Measurements from ENCODE around the gene KRTAP10-9. TPM values are rescaled to one million over a fixed set of nuclear protein-coding genes. Genes with fewer than 3 reads are reported as not detected.
"Not testable (repeated sequence)": the region's sequence is repeated elsewhere in the genome, so short reads cannot be mapped to it uniquely, and the experiment has no call there.

Gene KRTAP10-9
- total RNA-seq, 1 experiment from 2014 or later: not detected

DNA sequence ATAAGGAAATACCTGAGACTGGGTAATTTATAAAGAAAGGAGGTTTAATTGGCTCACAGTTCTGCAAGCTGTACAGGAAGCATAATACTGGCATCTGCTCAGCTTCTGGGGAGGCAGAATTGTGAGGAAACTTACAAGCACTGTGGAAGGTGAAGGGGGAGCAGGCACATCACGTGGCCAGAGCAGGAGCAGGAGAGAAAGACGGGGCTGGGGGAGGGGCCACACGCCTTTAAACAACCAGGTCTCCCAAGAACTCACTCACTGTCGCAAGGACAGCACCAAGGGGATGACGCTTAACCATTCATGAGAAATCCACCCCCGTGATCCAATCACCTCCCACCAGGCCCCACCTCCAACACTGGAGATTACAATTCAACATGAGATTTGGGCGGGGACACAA, 34.7 kb downstream of the KRTAP10-9 start:
- H3K4me3 ChIP-seq, H3K9me3 ChIP-seq, H3K36me3 ChIP-seq, H3K27me3 ChIP-seq, DNase-seq: not testable (repeated sequence)

DNA sequence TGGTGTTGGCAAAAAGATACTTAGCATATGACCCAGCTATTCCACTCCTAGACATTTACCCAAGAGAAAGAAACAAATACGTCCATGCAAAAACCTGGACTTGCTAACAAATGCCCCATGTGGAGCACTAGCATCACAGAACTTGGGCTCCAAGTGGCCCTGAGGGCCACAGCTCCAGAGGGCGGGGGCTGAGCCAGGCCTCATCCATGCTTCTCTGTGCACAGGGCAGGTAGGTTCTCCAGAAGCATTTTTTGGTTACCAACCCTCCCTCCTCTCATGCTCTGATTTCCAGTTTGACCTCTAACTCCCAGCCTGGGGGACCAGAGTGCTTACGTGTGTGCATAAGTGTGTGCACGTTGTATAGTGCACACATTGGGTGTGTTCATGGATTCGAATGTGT, 37.8 kb downstream of the KRTAP10-9 start:
- Histone ChIP-seq H3K36me3 (no peaks in the 10 kb centered on the region), H3K27me3 (no peaks in the 10 kb centered on the region; the same call in 1 of the 2 replicates), H3K4me3 (no peak overlapping the region), H3K9me3 (peaks cover 4% of the 10 kb centered on the region; the same call in 1 of the 2 replicates)
- no peak for DNase-seq

DNA sequence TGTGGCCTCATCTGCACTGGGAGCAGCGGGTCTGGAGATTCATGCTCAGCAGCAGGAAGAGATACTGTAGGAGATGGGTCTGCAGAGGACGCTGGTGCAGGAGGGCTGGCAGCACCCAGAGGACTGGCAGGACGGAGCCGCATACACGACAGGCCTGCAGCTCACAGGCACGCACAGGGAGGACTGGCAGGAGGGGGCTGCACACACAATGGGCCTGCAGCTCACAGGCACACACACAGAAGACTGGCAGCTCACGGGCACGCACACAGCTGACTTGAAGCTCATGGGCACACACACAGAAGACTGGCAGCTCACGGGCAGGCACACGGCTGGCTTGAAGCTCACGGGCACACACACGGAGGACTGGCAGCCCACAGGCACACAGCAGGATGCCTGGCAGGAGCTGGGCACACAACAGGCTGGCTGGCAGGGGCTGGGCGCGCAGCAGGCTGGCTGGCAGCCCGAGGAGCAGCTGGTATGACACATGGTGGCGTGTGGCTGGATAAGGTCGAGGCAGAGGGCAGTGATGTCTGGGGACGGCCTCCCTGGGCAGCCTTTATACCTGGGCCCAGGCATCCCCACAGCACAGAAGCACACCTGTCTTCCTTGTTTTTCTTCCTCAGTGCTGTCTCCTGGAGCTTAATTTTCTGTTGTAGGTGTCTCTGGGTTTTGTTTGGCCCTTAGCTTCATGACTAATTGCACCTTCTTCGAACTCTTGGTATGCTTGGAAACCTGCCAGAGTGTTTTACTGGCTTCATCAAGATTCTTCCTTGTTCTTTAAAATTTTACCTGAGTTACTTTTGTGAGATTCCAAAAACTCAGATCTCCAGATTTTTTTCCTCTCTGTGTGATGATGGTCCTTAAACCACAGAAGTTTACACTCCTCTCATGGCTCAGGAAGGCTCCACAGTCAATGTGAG, 39.8 kb downstream of the KRTAP10-9 start, which contains the start of gene KRTAP12-2:
KRTAP12-2 (minus strand) TSS at position 527 of the 920 bp plus-strand sequence; CDS start at position 486, 41 bp downstream.
- peak; percentile 86 for DNase-seq
- Histone ChIP-seq H3K36me3 (no peaks in the 10 kb centered on the region), H3K4me3 (no peak within 1 kb of the TSS), H3K27me3 (no peaks in the 10 kb centered on the region; the same call in 1 of the 2 replicates), H3K9me3 (peaks cover 11% of the 10 kb centered on the region; the same call in 1 of the 2 replicates)

DNA sequence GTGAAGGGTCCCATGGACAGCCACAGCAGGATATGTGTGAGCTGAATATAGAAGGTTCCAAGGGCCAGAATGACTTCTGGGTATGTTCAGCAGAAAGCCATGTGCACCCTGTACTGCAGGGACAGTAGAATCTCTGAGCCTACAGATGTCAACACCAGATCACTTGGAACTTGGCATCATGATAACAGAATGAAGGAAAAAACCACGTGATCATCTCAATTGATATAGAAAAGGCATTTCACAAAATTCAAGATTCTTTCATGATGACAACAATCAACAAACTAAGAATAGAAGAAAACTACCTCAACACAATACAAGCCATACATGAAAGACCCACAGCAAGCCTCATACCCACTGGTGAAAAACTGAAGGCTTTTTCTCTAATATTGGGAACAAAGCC, 40.7 kb downstream of the KRTAP10-9 start:
- Histone ChIP-seq H3K36me3 (no peaks in the 10 kb centered on the region), H3K27me3 (no peaks in the 10 kb centered on the region; the same call in 1 of the 2 replicates), H3K9me3 (peaks cover 14% of the 10 kb centered on the region; the same call in 1 of the 2 replicates), H3K4me3 (no peak overlapping the region)
- no peak for DNase-seq

DNA sequence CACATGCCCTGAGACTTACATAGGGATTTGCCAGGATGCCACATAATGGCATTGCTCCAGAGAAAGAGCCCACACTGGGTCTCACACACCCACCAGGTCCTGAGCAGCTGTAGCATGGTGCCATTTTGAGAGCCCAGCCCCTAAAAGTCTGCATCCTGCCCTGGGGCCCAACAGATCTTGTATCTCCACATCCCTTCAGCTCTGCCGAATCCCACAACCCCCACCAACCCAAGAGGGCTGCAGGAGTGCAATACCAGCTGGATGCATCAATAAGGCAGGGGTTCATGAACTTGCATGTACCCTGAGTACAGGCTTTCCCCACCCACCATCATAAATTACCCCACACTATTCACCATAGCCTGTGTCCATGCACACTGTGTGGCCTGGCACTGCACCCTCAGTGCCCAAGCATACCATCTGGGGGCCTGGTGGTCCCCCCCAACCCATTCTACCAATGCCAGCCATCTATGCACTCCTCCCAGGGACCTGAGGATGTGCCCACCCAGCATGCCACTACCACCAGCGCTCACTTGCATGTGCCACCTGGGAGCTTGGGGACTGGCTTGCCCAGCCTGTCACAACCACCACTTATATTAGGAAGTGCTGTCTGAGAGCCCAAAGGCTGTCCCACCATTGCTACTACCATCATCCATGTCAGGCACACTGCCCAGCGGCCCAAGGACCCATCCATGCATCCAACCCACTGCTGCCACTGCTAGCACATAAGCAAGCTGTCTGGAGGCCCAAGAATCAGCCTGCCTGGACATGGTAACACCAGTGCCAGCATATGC, 43.9 kb downstream of the KRTAP10-9 start:
- Histone ChIP-seq H3K27me3 (peaks cover 11% of the 10 kb centered on the region), H3K9me3 (peaks cover 14% of the 10 kb centered on the region; the same call in 1 of the 2 replicates), H3K36me3 (no peaks in the 10 kb centered on the region), H3K4me3 (no peak overlapping the region)
- DNase-seq: no peak

DNA sequence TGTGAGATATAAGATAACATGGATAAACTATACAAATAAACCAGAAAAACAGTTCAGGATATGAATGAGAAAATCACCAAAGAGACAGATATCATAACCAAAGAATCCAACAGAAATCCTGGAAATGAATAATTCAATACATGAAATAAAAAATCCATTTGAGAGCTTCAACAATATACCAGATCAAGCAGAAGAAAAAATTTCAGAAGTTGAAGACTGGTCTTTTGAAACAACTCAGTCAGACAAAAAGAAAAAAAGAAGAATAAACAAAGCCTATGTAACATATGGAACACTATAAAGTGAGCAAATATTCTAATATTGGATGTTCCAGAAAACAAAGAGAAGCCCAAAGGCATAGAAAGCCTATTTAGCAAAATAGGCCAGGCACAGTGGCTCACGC, 45.0 kb downstream of the KRTAP10-9 start:
- no peaks in the 10 kb centered on the region for H3K36me3 ChIP-seq
- peaks cover 16% of the 10 kb centered on the region for H3K27me3 ChIP-seq
- H3K9me3 ChIP-seq: peaks cover 14% of the 10 kb centered on the region; the same call in 1 of the 2 replicates
- DNase-seq: no peak
- H3K4me3 ChIP-seq: no peak overlapping the region

DNA sequence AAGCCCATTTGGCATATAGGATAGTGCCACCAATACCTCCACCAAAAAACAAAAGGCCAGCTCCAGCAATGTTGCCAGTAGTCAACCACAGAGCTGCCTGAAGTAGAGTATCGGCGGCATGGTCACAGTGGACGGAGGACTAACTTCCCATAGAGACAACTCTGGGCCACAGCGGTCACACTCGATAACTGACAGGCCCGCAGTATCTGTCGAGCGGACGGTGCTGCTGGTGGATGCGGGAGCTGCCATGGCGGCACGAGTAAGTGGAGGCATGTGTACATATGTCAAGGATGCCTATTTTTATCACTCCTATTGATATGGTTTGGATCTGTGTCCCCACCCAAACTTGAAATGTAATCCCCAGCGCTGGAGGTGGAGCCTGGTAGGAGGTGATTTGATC, 51.0 kb downstream of the KRTAP10-9 start:
- no peak for DNase-seq

More for the DNA sequence above, 51.0 kb downstream of the KRTAP10-9 start:
- H3K27me3 ChIP-seq: peaks cover 44% of the 10 kb centered on the region
- no peaks in the 10 kb centered on the region for H3K36me3 ChIP-seq
- H3K4me3 ChIP-seq: no peak overlapping the region
- H3K9me3 ChIP-seq: no peaks in the 10 kb centered on the region

Other genes with a start within 250 kb of the KRTAP10-9 start
- 1.2 and 1.4 TPM in 2 replicates for gene LRRC3, start 171.6 kb upstream of the KRTAP10-9 start, total RNA-seq (2014; rRNA removed; shearing (Covaris generic); ENCODE audit: low replicate concordance)
- gene KRTAP10-1, start 86.9 kb upstream of the KRTAP10-9 start, total RNA-seq (2014; rRNA removed; shearing (Covaris generic); ENCODE audit: low replicate concordance): not detected in 2 replicates
- gene KRTAP10-2, start 75.6 kb upstream of the KRTAP10-9 start, total RNA-seq (2014; rRNA removed; shearing (Covaris generic); ENCODE audit: low replicate concordance): not detected in 2 replicates
- gene KRTAP10-3, start 68.3 kb upstream of the KRTAP10-9 start, total RNA-seq (2014; rRNA removed; shearing (Covaris generic); ENCODE audit: low replicate concordance): not detected in 2 replicates
- gene KRTAP10-4, start 53.4 kb upstream of the KRTAP10-9 start, total RNA-seq (2014; rRNA removed; shearing (Covaris generic); ENCODE audit: low replicate concordance): not detected in 2 replicates
- gene KRTAP10-5, start 46.5 kb upstream of the KRTAP10-9 start, total RNA-seq (2014; rRNA removed; shearing (Covaris generic); ENCODE audit: low replicate concordance): not detected in 2 replicates
- not detected in 2 replicates for gene KRTAP10-6, start 34.6 kb upstream of the KRTAP10-9 start, total RNA-seq (2014; rRNA removed; shearing (Covaris generic); ENCODE audit: low replicate concordance)
- gene KRTAP10-7, start 26.5 kb upstream of the KRTAP10-9 start, total RNA-seq (2014; rRNA removed; shearing (Covaris generic); ENCODE audit: low replicate concordance): not detected in 2 replicates
- not detected in 2 replicates for gene KRTAP10-8, start 15.0 kb upstream of the KRTAP10-9 start, total RNA-seq (2014; rRNA removed; shearing (Covaris generic); ENCODE audit: low replicate concordance)
- not detected in 2 replicates for gene KRTAP10-10, start 10.3 kb downstream of the KRTAP10-9 start, total RNA-seq (2014; rRNA removed; shearing (Covaris generic); ENCODE audit: low replicate concordance)
- gene KRTAP10-11, start 19.3 kb downstream of the KRTAP10-9 start, total RNA-seq (2014; rRNA removed; shearing (Covaris generic); ENCODE audit: low replicate concordance): not detected in 2 replicates
- gene KRTAP12-4, start 27.6 kb downstream of the KRTAP10-9 start, total RNA-seq (2014; rRNA removed; shearing (Covaris generic); ENCODE audit: low replicate concordance): not detected in 2 replicates
- not detected in 2 replicates for gene KRTAP12-3, start 30.8 kb downstream of the KRTAP10-9 start, total RNA-seq (2014; rRNA removed; shearing (Covaris generic); ENCODE audit: low replicate concordance)
- gene KRTAP12-2, start 39.8 kb downstream of the KRTAP10-9 start, total RNA-seq (2014; rRNA removed; shearing (Covaris generic); ENCODE audit: low replicate concordance): not detected in 2 replicates
- not detected in 2 replicates for gene KRTAP12-1, start 55.1 kb downstream of the KRTAP10-9 start, total RNA-seq (2014; rRNA removed; shearing (Covaris generic); ENCODE audit: low replicate concordance)
- gene KRTAP10-12, start 70.1 kb downstream of the KRTAP10-9 start, total RNA-seq (2014; rRNA removed; shearing (Covaris generic); ENCODE audit: low replicate concordance): not detected in 2 replicates
- not detected in 2 replicates for gene TSPEAR, start 84.5 kb downstream of the KRTAP10-9 start, total RNA-seq (2014; rRNA removed; shearing (Covaris generic); ENCODE audit: low replicate concordance)
- gene UBE2G2, start 174.7 kb downstream of the KRTAP10-9 start, total RNA-seq (2014; rRNA removed; shearing (Covaris generic); ENCODE audit: low replicate concordance): 59.9 and 76.0 TPM in 2 replicates
- 153 and 197 TPM in 2 replicates for gene SUMO3, start 191.0 kb downstream of the KRTAP10-9 start, total RNA-seq (2014; rRNA removed; shearing (Covaris generic); ENCODE audit: low replicate concordance)
- gene PTTG1IP, start 246.6 kb downstream of the KRTAP10-9 start, total RNA-seq (2014; rRNA removed; shearing (Covaris generic); ENCODE audit: low replicate concordance): 396 and 445 TPM in 2 replicates